Measurements from ENCODE around the gene TRIM33. TPM values are rescaled to one million over a fixed set of nuclear protein-coding genes. Genes with fewer than 3 reads are reported as not detected.

Gene TRIM33
- total RNA-seq, 1 donor from 2014 or later, result 75.4 TPM

GRCh38 chr1:114346480-114347029 lies 164.4 kb downstream of the TRIM33 start:
- H3K4me1 ChIP-seq, result peaks cover 4% of the 10 kb centered on the region
- no peaks in the 10 kb centered on the region for H3K79me2 ChIP-seq (ENCODE audit: low read depth)
- peak overlapping the region; percentile 98 for H3K27ac Mint-ChIP-seq
- peak; percentile 98 for DNase-seq (ENCODE audit: low spot score)
- peak overlapping the region; percentile 79 for H3K4me3 Mint-ChIP-seq
- H3K27me3 Mint-ChIP-seq (ENCODE audit: insufficient read depth, low read depth), result peaks cover 6% of the 10 kb centered on the region
- H3K9ac ChIP-seq, result no peak overlapping the region
- no peaks in the 10 kb centered on the region for H3K36me3 Mint-ChIP-seq
- no peak overlapping the region for H3K27ac ChIP-seq
- H3K4me2 ChIP-seq, result peak overlapping the region; percentile 75
- peak; percentile 100 for TF ChIP-seq CTCF (IDR thresholded peaks at IDR 0.05)
- no peak for TF ChIP-seq EZH2phosphoT487 (IDR thresholded peaks at IDR 0.05)
- no peak for TF ChIP-seq EZH2 (IDR thresholded peaks at IDR 0.05)
- H3K9me3 ChIP-seq (ENCODE audit: low read depth), result no peaks in the 10 kb centered on the region
- peaks cover 12% of the 10 kb centered on the region for H3K27me3 ChIP-seq
- no peaks in the 10 kb centered on the region for H3K36me3 ChIP-seq
- no peaks in the 10 kb centered on the region for H3F3A ChIP-seq (ENCODE audit: low read depth)
- H3K4me3 ChIP-seq, result peak overlapping the region; percentile 19
- H3K9me3 Mint-ChIP-seq, result no peaks in the 10 kb centered on the region
- H4K20me1 ChIP-seq (ENCODE audit: low read depth), result no peaks in the 10 kb centered on the region
- H3K4me1 Mint-ChIP-seq, result peaks cover 6% of the 10 kb centered on the region
- H2AFZ ChIP-seq (replicated peaks), result peak overlapping the region; percentile 99

DNA sequence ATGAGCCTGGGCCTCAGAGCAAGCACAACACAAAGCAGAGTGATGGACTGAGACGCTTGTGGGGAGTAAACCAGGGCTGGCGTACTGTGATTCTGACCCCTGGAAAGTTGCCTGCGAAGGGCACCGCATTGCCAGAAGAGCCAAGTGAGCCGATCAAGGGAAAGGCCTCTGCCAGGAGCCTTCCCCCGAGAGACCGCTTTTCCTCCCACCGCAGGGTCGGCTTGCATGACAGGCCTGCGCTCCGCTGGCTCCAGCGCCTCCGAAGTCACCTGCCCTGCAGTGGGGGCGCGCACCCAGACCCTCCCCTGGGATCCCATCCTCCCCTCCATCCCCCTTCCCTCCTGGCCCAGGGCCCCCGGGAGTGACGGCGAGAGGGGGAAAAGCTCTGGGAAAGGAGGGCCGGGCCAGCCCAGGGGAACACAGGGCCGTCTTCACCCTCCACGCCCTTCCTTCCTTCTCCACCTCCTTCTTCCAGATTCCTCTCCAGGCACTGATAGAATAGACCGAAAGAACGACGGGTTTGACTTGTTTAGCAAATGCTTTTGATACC lies 165.0 kb downstream of the TRIM33 start:
- Mint-ChIP-seq H3K27me3 (ENCODE audit: insufficient read depth, low read depth) (peaks cover 6% of the 10 kb centered on the region), H3K27ac (peak overlapping the region; percentile 98), H3K4me3 (peak overlapping the region; percentile 79)

DNA sequence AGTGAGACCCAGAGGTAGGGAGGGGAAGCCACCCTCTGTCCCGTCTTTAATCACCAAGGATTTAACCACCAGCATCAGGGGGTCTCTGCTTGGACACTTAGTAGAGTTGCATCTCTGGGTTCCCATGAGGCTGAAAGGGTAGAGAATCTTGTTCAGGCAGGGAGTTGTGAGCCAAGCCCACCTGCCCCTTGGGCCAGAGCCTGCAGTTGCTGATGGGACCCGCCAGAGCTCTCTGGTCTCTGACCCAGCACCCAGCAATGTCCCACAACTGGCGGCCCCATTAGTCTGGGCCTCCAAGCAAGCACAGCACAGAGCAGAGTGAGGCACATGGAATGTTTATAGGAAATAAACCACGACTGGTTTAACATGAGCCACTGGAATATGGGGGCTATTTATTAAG lies 166.3 kb downstream of the TRIM33 start:
- Mint-ChIP-seq H3K9me3 (no peaks in the 10 kb centered on the region), H3K27me3 (ENCODE audit: insufficient read depth, low read depth) (peaks cover 8% of the 10 kb centered on the region)
- no peaks in the 10 kb centered on the region for H3K9me3 ChIP-seq (ENCODE audit: low read depth)

More for the DNA sequence above, 165.0 kb downstream of the TRIM33 start:
- H3K36me3 Mint-ChIP-seq, result no peaks in the 10 kb centered on the region
- H3K4me1 Mint-ChIP-seq, result peaks cover 6% of the 10 kb centered on the region
- peaks cover 12% of the 10 kb centered on the region for H3K27me3 ChIP-seq
- H3K9ac ChIP-seq, result no peak overlapping the region
- DNase-seq (ENCODE audit: low spot score), result peak; percentile 36
- H3F3A ChIP-seq (ENCODE audit: low read depth), result no peaks in the 10 kb centered on the region
- no peaks in the 10 kb centered on the region for H3K9me3 ChIP-seq (ENCODE audit: low read depth)
- H4K20me1 ChIP-seq (ENCODE audit: low read depth), result no peaks in the 10 kb centered on the region
- H3K79me2 ChIP-seq (ENCODE audit: low read depth), result no peaks in the 10 kb centered on the region
- peak overlapping the region; percentile 99 for H2AFZ ChIP-seq (replicated peaks)
- peaks cover 4% of the 10 kb centered on the region for H3K4me1 ChIP-seq
- no peak overlapping the region for H3K27ac ChIP-seq
- H3K4me2 ChIP-seq, result peak overlapping the region; percentile 75
- H3K9me3 Mint-ChIP-seq, result no peaks in the 10 kb centered on the region
- H3K4me3 ChIP-seq, result peak overlapping the region; percentile 19
- no peaks in the 10 kb centered on the region for H3K36me3 ChIP-seq
- TF ChIP-seq CTCF (IDR thresholded peaks at IDR 0.05), result no peak
- TF ChIP-seq EZH2phosphoT487 (IDR thresholded peaks at IDR 0.05), result no peak
- TF ChIP-seq EZH2 (IDR thresholded peaks at IDR 0.05), result no peak

More for the DNA sequence above, 166.3 kb downstream of the TRIM33 start:
- Histone ChIP-seq H3F3A (ENCODE audit: low read depth) (no peaks in the 10 kb centered on the region), H3K4me1 (peaks cover 4% of the 10 kb centered on the region), H3K9ac (no peak overlapping the region), H3K36me3 (no peaks in the 10 kb centered on the region), H3K27me3 (peaks cover 12% of the 10 kb centered on the region), H3K79me2 (ENCODE audit: low read depth) (no peaks in the 10 kb centered on the region), H2AFZ (replicated peaks) (no peak overlapping the region), H3K27ac (no peak overlapping the region), H3K4me3 (no peak overlapping the region), H3K4me2 (no peak overlapping the region), H4K20me1 (ENCODE audit: low read depth) (no peaks in the 10 kb centered on the region)
- H3K4me3 Mint-ChIP-seq, result no peak overlapping the region
- peaks cover 6% of the 10 kb centered on the region for H3K4me1 Mint-ChIP-seq
- TF ChIP-seq EZH2 (IDR thresholded peaks at IDR 0.05) (no peak), EZH2phosphoT487 (IDR thresholded peaks at IDR 0.05) (no peak), CTCF (IDR thresholded peaks at IDR 0.05) (no peak)
- no peak overlapping the region for H3K27ac Mint-ChIP-seq
- no peak for DNase-seq (ENCODE audit: low spot score)
- H3K36me3 Mint-ChIP-seq, result no peaks in the 10 kb centered on the region

Small RNAs within 50 kb of the gene (small RNA-seq; reads per million reads assigned to genes)
- not detected for gene RF00019

Other genes starting within 250 kb of the TRIM33 start
- gene BCAS2, start 70.4 kb upstream of the TRIM33 start, total RNA-seq (ENCODE audit: low replicate concordance), result 46.0 and 92.1 TPM in 2 replicates
- 0.62 and 0.73 TPM in 2 replicates for gene DENND2C, start 158.8 kb upstream of the TRIM33 start, total RNA-seq (ENCODE audit: low replicate concordance)
- gene AMPD1, start 184.3 kb upstream of the TRIM33 start, total RNA-seq (ENCODE audit: low replicate concordance), result not detected in 2 replicates
- 111 and 169 TPM in 2 replicates for gene NRAS, start 205.6 kb upstream of the TRIM33 start, total RNA-seq (ENCODE audit: low replicate concordance)
- gene CSDE1, start 246.8 kb upstream of the TRIM33 start, total RNA-seq (ENCODE audit: low replicate concordance), result 1,101 and 1,362 TPM in 2 replicates

Data from neural progenitor cell (in vitro differentiated cells).